MM.1S (cell line): ENCODE data around the gene OGT.
"Not testable (repeated sequence)": the region's sequence is repeated elsewhere in the genome, so short reads cannot be mapped to it uniquely, and the experiment has no call there.

ENCODE experiments used
- DNase-seq: peaks from one replicate; pipeline ENCODE4 v3.0.0-alpha.2; 2015
- H2AFZ ChIP-seq: fragments of 300-600 bp; sonication (generic); 2 replicates; pipeline ENCODE4 v1.6.0; 2016; ENCODE audit warnings: antibody characterized with exemption, low read length
- H3F3A ChIP-seq: fragments of 300-600 bp; sonication (generic); 2 replicates; pipeline ENCODE4 v1.6.1; 2016; ENCODE audit warnings: mild to moderate bottlenecking, antibody characterized with exemption, low read length, moderate library complexity, mixed read lengths; ENCODE audit not compliant: insufficient read depth
- H3K27ac ChIP-seq: fragments of 300-600 bp; sonication (generic); 2 replicates; pipeline ENCODE4 v1.5.1; 2016; ENCODE audit warnings: mild to moderate bottlenecking, low read length
- H3K27me3 ChIP-seq: fragments of 300-600 bp; sonication (generic); replicated peaks from 2 replicates; pipeline ENCODE4 v1.6.0; 2016; ENCODE audit warnings: low read length; ENCODE audit not compliant: insufficient read depth
- H3K36me3 ChIP-seq: fragments of 300-600 bp; sonication (generic); replicated peaks from 2 replicates; pipeline ENCODE4 v1.6.1; 2016; ENCODE audit warnings: mild to moderate bottlenecking, low read length, mixed read lengths; ENCODE audit not compliant: insufficient read depth
- H3K4me1 ChIP-seq: fragments of 300-600 bp; sonication (generic); 2 replicates; pipeline ENCODE4 v1.6.1; 2016; ENCODE audit warnings: low read length, mixed read lengths
- H3K4me2 ChIP-seq: fragments of 300-600 bp; sonication (generic); 2 replicates; pipeline ENCODE4 v1.6.0; 2016; ENCODE audit warnings: low read depth, low read length
- H3K4me3 ChIP-seq: fragments of 300-600 bp; sonication (generic); 2 replicates; pipeline ENCODE4 v1.5.1; 2016; ENCODE audit warnings: low read length, mixed read lengths
- H3K79me2 ChIP-seq: fragments of 300-600 bp; sonication (generic); 2 replicates; pipeline ENCODE4 v1.6.1; 2016; ENCODE audit warnings: mixed run types, low read length, mixed read lengths
- H3K9ac ChIP-seq: fragments of 300-600 bp; sonication (generic); 2 replicates; pipeline ENCODE4 v1.6.1; 2016; ENCODE audit warnings: low read length, mixed read lengths
- H3K9me2 ChIP-seq: fragments of 300-600 bp; sonication (generic); replicated peaks from 2 replicates; pipeline ENCODE4 v1.6.1; 2016; ENCODE audit warnings: mild to moderate bottlenecking, low read length, mixed read lengths; ENCODE audit not compliant: insufficient read depth
- H3K9me3 ChIP-seq: fragments of 300-600 bp; sonication (generic); replicated peaks from 2 replicates; pipeline ENCODE4 v1.6.1; 2016; ENCODE audit warnings: mild to moderate bottlenecking, low read length, mixed read lengths; ENCODE audit not compliant: insufficient read depth
- H4K20me1 ChIP-seq: fragments of 300-600 bp; sonication (generic); 2 replicates; pipeline ENCODE4 v1.6.1; 2016; ENCODE audit warnings: mild to moderate bottlenecking, low read length, moderate library complexity, mixed read lengths; ENCODE audit not compliant: insufficient read depth
- EZH2 ChIP-seq: fragments of 300-600 bp; sonication (generic); optimal IDR thresholded peaks from 2 replicates; pipeline ENCODE3; 2017; ENCODE audit warnings: low read depth, mild to moderate bottlenecking, antibody characterized with exemption, low read length, mixed read lengths
- EZH2phosphoT487 ChIP-seq: fragments of 300-600 bp; sonication (generic); IDR thresholded peaks from 2 replicates; pipeline ENCODE4 v1.6.1; 2018; ENCODE audit warnings: antibody characterized with exemption, low read length
- TF ChIP-seq, protein P1 (sequence below): fragments of 300-600 bp; sonication (generic); IDR thresholded peaks from 2 replicates; pipeline ENCODE4 v1.5.1; 2016; ENCODE audit warnings: antibody characterized with exemption, low read length, mixed read lengths

Gene OGT

DNA sequence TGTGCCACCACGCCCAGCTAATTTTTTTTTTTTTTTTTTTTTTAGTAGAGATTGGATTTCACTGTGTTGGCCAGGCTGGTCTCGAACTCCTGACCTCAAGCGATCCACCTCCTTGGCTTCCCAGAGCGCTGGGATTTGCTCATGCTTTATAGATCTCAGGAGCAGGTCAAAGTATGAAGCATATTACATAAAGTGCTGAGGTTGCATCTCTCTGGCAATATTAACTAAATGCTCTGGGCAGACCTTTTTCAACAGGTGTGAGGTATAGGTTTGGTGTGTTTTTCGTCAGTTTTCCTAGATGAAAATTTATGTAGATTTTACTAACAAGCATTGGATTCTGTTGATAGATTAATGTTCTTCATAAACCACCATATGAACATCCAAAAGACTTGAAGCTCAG, 26.0 kb downstream of the OGT start:
- H3K27me3 ChIP-seq = no peaks in the 10 kb centered on the region
- no peak overlapping the region for H3K4me2 ChIP-seq
- H3K79me2 ChIP-seq = peaks cover 41% of the 10 kb centered on the region
- H3K9me2 ChIP-seq = no peaks in the 10 kb centered on the region
- H4K20me1 ChIP-seq = no peaks in the 10 kb centered on the region
- TF ChIP-seq EZH2 (no peak), EZH2phosphoT487 (no peak)
- TF ChIP-seq, protein P1, sequence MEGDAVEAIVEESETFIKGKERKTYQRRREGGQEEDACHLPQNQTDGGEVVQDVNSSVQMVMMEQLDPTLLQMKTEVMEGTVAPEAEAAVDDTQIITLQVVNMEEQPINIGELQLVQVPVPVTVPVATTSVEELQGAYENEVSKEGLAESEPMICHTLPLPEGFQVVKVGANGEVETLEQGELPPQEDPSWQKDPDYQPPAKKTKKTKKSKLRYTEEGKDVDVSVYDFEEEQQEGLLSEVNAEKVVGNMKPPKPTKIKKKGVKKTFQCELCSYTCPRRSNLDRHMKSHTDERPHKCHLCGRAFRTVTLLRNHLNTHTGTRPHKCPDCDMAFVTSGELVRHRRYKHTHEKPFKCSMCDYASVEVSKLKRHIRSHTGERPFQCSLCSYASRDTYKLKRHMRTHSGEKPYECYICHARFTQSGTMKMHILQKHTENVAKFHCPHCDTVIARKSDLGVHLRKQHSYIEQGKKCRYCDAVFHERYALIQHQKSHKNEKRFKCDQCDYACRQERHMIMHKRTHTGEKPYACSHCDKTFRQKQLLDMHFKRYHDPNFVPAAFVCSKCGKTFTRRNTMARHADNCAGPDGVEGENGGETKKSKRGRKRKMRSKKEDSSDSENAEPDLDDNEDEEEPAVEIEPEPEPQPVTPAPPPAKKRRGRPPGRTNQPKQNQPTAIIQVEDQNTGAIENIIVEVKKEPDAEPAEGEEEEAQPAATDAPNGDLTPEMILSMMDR = no peak
- no peak overlapping the region for H2AFZ ChIP-seq
- H3K9me3 ChIP-seq = no peaks in the 10 kb centered on the region
- peaks cover 13% of the 10 kb centered on the region for H3K36me3 ChIP-seq
- no peak overlapping the region for H3K4me3 ChIP-seq
- H3F3A ChIP-seq = no peaks in the 10 kb centered on the region
- no peaks in the 10 kb centered on the region for H3K4me1 ChIP-seq
- DNase-seq = no peak
- H3K27ac ChIP-seq = no peak overlapping the region
- no peak overlapping the region for H3K9ac ChIP-seq

GRCh38 chrX:71559773-71560172, 26.9 kb downstream of the OGT start:
- H3K36me3 ChIP-seq = peaks cover 13% of the 10 kb centered on the region
- H3K27ac ChIP-seq, H3K4me1 ChIP-seq, H3K9ac ChIP-seq, H3K4me3 ChIP-seq, H3K4me2 ChIP-seq, H4K20me1 ChIP-seq, H3F3A ChIP-seq, H2AFZ ChIP-seq, DNase-seq, H3K9me3 ChIP-seq, H3K27me3 ChIP-seq, H3K9me2 ChIP-seq: not testable (repeated sequence)
- peaks cover 43% of the 10 kb centered on the region for H3K79me2 ChIP-seq

DNA sequence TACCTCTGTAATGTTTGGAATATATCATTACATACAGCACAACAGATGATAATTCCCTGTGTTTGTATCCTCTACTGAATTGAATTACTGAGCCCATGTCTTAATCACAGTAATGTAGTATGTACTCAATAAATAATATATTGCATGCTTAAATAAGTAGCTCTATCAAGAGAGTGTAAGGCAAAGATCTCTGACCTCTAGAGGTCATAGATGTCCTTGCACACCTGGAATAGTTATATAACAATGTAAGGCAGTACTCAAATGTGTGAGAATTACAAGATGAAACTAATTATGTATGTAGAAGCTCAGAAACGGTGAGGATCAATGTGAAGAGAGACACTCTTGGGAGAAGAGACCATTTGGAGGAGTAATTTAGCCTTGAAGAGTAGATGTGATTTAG, 31.0 kb downstream of the OGT start:
- Histone ChIP-seq H3K36me3 (peaks cover 24% of the 10 kb centered on the region), H3K9me3 (no peaks in the 10 kb centered on the region), H3K27ac (no peak overlapping the region), H3K4me1 (no peaks in the 10 kb centered on the region), H4K20me1 (no peaks in the 10 kb centered on the region), H3K79me2 (peaks cover 41% of the 10 kb centered on the region), H3K9me2 (no peaks in the 10 kb centered on the region), H3K4me3 (no peak overlapping the region), H3K9ac (no peak overlapping the region), H3K27me3 (no peaks in the 10 kb centered on the region), H2AFZ (no peak overlapping the region), H3K4me2 (no peak overlapping the region), H3F3A (peaks cover 6% of the 10 kb centered on the region; the same call in 1 of the 2 replicates)
- TF ChIP-seq, protein P1 = peak; percentile 22; the same call in 1 of the 2 replicates
- TF ChIP-seq EZH2 = no peak
- TF ChIP-seq EZH2phosphoT487 = no peak
- DNase-seq = no peak

DNA sequence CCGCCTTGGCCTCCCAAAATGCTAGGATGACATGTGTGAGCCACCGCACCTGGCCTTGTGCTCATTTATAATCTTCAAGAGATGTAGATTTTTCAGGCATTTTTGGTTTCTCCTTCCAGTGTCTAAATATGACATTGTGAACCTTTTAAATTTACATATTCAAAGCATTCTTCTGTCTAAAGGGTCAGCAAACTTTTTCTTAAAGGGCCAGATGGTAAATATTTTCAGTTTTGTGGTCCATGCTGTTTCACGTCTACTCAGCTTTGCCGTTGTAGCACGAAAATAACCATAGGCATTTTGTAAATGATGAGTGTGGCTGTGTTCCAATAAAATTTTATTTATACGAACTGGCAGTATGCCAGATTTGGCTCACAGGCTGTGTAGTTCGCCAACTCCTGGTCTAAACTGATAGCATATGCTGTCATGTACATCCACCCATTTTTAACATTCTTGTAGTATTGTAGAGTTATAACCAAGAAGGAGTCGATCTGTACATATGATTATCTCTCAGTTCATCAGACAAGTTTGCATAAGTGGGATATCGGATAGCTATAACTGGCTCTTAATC, 32.7 kb downstream of the OGT start:
- no peak overlapping the region for H3K27ac ChIP-seq
- no peaks in the 10 kb centered on the region for H3K4me1 ChIP-seq
- H2AFZ ChIP-seq = no peak overlapping the region
- no peaks in the 10 kb centered on the region for H4K20me1 ChIP-seq
- H3F3A ChIP-seq = peaks cover 6% of the 10 kb centered on the region; the same call in 1 of the 2 replicates
- no peaks in the 10 kb centered on the region for H3K27me3 ChIP-seq
- TF ChIP-seq EZH2phosphoT487 (no peak), EZH2 (no peak)
- TF ChIP-seq, protein P1 = no peak
- DNase-seq = no peak
- H3K4me3 ChIP-seq = no peak overlapping the region
- peaks cover 32% of the 10 kb centered on the region for H3K79me2 ChIP-seq
- H3K9ac ChIP-seq = no peak overlapping the region
- H3K9me2 ChIP-seq = no peaks in the 10 kb centered on the region
- H3K36me3 ChIP-seq = peaks cover 20% of the 10 kb centered on the region
- no peak overlapping the region for H3K4me2 ChIP-seq
- no peaks in the 10 kb centered on the region for H3K9me3 ChIP-seq

GRCh38 chrX:71571390-71571789, 38.5 kb downstream of the OGT start:
- not testable (repeated sequence) for H3F3A ChIP-seq, H3K79me2 ChIP-seq, H4K20me1 ChIP-seq, DNase-seq, H3K4me2 ChIP-seq, H3K4me1 ChIP-seq, H3K9me2 ChIP-seq, H3K9me3 ChIP-seq, H3K9ac ChIP-seq, H3K27ac ChIP-seq, H3K4me3 ChIP-seq, H2AFZ ChIP-seq, H3K27me3 ChIP-seq
- H3K36me3 ChIP-seq = peaks cover 14% of the 10 kb centered on the region; the same call in 1 of the 2 replicates
